Measurements from ENCODE around the gene SPATA9. TPM values are rescaled to one million over a fixed set of nuclear protein-coding genes. Genes with fewer than 3 reads are reported as not detected.

Gene SPATA9
- total and polyA plus RNA-seq, 9 of the 15 experiments (the other 6 are each of a cell fraction or from before 2014, with no cell fraction given) = 0.16 to 5.5 (median 0.39) TPM; not detected in 3

DNA sequence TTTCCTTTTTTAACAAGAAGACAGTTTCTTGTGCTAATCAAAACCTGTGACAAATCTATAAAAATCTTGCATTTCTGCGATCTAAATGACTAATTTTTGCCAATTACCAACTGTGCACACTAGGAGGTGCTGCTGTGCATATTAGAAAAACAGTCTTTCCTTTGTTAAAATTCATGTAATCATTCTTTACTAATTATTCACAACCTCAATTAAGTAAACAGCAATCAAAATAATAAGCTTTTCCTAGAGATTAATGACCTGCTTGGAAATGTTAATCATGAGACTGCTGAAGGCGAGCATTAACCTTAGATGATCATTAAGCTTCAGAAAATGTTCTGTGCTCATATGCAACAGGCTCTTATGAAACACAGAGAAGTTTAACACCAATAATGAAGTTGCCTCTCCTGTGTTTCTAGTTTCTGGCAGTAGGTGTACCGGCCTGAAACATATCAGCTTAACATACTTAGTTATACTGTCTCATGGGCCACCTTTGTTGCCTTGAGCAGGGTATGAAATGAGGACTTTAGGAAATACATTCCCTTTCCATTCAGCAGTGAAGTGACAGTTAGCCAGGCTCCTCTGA lies 18.5 kb downstream of the SPATA9 start (continued):
- no peak for TF ChIP-seq PHTF2 (CRISPR knock-in tag; IDR thresholded peaks at IDR 0.05)
- TF ChIP-seq SUPT5H (IDR thresholded peaks at IDR 0.05) = 0 out of 2 replicates have a peak, but pooled peaks have one; percentile 8
- TF ChIP-seq, protein P1, sequence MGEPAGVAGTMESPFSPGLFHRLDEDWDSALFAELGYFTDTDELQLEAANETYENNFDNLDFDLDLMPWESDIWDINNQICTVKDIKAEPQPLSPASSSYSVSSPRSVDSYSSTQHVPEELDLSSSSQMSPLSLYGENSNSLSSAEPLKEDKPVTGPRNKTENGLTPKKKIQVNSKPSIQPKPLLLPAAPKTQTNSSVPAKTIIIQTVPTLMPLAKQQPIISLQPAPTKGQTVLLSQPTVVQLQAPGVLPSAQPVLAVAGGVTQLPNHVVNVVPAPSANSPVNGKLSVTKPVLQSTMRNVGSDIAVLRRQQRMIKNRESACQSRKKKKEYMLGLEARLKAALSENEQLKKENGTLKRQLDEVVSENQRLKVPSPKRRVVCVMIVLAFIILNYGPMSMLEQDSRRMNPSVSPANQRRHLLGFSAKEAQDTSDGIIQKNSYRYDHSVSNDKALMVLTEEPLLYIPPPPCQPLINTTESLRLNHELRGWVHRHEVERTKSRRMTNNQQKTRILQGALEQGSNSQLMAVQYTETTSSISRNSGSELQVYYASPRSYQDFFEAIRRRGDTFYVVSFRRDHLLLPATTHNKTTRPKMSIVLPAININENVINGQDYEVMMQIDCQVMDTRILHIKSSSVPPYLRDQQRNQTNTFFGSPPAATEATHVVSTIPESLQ (CRISPR knock-in tag; IDR thresholded peaks at IDR 0.05) = no peak
- TF ChIP-seq, protein P2, sequence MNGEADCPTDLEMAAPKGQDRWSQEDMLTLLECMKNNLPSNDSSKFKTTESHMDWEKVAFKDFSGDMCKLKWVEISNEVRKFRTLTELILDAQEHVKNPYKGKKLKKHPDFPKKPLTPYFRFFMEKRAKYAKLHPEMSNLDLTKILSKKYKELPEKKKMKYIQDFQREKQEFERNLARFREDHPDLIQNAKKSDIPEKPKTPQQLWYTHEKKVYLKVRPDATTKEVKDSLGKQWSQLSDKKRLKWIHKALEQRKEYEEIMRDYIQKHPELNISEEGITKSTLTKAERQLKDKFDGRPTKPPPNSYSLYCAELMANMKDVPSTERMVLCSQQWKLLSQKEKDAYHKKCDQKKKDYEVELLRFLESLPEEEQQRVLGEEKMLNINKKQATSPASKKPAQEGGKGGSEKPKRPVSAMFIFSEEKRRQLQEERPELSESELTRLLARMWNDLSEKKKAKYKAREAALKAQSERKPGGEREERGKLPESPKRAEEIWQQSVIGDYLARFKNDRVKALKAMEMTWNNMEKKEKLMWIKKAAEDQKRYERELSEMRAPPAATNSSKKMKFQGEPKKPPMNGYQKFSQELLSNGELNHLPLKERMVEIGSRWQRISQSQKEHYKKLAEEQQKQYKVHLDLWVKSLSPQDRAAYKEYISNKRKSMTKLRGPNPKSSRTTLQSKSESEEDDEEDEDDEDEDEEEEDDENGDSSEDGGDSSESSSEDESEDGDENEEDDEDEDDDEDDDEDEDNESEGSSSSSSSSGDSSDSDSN (IDR thresholded peaks at IDR 0.05; ENCODE audit: borderline replicate concordance in 1 of 2, low read depth in 2 of 2, low read length in 2 of 2) = no peak
- TF ChIP-seq, protein P3, sequence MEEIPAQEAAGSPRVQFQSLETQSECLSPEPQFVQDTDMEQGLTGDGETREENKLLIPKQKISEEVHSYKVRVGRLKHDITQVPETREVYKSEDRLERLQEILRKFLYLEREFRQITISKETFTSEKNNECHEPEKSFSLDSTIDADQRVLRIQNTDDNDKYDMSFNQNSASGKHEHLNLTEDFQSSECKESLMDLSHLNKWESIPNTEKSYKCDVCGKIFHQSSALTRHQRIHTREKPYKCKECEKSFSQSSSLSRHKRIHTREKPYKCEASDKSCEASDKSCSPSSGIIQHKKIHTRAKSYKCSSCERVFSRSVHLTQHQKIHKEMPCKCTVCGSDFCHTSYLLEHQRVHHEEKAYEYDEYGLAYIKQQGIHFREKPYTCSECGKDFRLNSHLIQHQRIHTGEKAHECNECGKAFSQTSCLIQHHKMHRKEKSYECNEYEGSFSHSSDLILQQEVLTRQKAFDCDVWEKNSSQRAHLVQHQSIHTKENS (CRISPR knock-in tag; IDR thresholded peaks at IDR 0.05) = no peak
- 0 out of 2 replicates have a peak, but pooled peaks have one; percentile 40 for TF ChIP-seq ZNF324 (CRISPR knock-in tag; IDR thresholded peaks at IDR 0.05)
- TF ChIP-seq, protein P4, sequence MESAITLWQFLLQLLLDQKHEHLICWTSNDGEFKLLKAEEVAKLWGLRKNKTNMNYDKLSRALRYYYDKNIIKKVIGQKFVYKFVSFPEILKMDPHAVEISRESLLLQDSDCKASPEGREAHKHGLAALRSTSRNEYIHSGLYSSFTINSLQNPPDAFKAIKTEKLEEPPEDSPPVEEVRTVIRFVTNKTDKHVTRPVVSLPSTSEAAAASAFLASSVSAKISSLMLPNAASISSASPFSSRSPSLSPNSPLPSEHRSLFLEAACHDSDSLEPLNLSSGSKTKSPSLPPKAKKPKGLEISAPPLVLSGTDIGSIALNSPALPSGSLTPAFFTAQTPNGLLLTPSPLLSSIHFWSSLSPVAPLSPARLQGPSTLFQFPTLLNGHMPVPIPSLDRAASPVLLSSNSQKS (CRISPR knock-in tag; IDR thresholded peaks at IDR 0.05) = no peak
